HG03558 (cell line): ENCODE results near the gene RNF115.
"Not testable (repeated sequence)": the region's sequence is repeated elsewhere in the genome, so short reads cannot be mapped to it uniquely, and the experiment has no call there.

ENCODE experiments used
- ATAC-seq: cut with Tn5 transposase; IDR thresholded peaks from one replicate; pipeline ENCODE4 v1.9.1; 2021; ENCODE audit warnings: moderate number of reproducible peaks; ENCODE audit not compliant: unreplicated experiment; ENCODE audit errors: extremely low read depth

Gene RNF115

GRCh38 chr1:145828367-145829026 lies 4.6 kb upstream of the RNF115 start:
- ATAC-seq: no peak

GRCh38 chr1:145827966-145828365 lies 4.1 kb upstream of the RNF115 start:
- no peak for ATAC-seq

GRCh38 chr1:145826030-145826429 lies 2.1 kb upstream of the RNF115 start:
- no peak for ATAC-seq

DNA sequence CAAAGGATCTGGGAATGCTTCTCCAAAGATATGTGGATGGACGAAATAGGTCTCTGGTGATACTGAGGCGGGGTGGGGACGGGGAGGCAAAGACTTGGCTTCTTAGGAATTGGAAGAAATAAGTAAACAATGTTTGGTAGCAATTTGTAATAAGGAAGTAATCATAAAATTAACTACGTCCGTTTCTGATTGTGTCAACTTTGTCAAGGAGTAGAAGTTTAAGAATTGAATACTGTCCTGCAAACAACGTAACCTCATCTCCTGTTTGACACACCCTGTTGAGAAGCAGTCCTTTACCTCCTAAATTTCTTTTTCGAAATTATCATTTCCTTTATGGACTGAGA lies 576 bp upstream of the RNF115 start:
- ATAC-seq: no peak

DNA sequence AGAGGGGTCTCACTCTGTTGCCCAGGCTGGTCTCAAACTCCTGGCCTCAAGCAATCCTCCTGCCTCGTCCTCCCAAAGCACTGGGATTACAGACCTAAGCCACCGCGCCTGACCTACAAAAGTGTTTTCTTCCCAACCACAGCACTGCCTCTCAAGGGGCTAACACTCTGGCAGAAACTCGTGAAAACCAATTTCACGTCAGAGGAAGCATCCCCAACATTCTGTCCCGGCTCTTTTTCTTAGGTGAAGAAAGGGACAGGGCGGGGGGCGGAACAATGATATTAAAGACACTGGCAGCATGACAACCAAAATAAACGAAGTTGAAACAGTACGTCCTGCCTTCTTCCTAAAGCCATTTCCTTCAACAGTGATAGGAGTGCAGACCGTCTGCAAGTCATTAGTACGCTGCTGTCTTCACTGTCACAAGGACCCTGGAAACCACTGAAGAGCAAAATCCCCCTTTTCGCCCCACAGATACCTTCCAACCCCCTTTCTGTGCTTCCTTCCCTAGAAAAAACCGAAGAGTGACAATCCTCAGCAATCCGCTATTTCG lies 1.0 kb downstream of the RNF115 start:
- not testable (repeated sequence) for ATAC-seq

- ATAC-seq: not testable (repeated sequence)
Observed at GRCh38 chr1:145818095-145818494, 5.8 kb downstream of the RNF115 start.

DNA sequence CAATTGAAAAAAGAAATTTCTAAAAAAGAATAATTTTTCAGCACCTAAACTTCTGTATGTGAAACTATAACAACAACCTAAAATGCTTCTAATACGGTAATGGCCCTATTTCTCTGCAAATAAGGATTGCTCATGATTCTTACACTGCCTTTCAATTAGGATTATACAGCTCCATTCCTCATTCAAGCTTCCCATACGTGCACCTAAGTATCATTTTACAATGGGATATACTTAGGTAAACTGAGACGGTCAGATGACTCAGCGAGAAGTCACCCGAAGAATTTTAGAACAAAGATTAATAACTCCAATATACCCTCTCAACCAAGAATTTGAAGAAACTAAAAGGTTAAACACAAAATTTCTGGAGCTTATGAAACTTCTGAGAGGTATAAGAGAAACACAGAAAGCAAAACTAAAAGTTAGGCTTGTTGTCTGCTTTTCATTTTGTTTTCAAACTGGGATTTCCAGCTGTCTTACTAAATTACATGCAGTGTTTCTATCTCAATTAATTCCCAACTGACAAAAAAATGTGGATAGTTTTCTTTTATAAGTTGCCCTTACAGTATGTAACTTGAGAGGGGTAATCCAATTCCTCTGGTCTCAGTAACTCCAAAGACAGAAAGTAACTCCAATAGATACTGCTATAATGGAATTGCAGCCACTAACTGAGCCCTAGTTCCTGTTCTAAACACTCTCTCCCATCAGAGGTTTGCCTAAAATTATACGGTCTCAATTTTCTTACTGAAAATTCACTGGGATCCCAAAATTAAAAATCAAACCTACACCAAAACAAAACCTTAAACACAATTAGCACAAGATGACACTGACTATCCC lies 10.7 kb downstream of the RNF115 start:
- ATAC-seq: not testable (repeated sequence)

DNA sequence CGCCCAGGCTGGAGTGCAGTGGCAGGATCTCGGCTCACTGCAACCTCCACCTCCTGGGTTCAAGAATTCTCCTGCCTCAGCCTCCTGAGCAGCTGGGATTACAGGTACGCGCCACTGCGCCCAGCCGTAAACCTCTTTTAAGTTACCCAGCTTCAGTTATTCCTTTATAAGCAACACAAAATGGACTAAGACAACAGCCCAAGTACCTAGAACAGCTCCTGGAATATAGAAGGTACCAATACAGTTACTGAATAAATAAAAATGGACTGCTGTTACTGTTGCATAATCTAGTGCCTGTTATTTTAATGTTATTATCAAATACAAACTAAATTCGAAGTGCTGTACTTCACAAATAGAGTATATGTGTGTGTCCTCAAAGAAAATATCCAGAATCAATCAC lies 17.1 kb downstream of the RNF115 start:
- no peak for ATAC-seq

DNA sequence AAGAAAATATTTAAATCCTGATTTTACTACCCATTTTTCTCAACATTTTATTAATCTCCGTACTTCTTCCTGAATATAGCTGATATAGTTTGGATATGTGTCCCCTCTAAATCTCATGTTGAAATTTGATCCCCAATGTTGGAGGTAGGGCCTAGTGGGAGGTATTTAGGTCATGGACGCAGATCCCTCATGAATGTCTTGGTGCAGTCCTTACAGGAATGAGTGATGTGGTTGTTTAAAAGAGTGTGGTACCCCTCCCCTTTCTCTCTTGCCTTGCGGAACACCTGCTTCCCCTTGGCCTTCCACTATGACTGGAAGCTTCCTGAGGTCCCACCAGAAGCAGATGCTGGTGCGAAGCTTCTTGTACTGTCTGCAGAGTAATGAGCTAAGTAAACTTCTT lies 17.5 kb downstream of the RNF115 start:
- ATAC-seq: no peak

DNA sequence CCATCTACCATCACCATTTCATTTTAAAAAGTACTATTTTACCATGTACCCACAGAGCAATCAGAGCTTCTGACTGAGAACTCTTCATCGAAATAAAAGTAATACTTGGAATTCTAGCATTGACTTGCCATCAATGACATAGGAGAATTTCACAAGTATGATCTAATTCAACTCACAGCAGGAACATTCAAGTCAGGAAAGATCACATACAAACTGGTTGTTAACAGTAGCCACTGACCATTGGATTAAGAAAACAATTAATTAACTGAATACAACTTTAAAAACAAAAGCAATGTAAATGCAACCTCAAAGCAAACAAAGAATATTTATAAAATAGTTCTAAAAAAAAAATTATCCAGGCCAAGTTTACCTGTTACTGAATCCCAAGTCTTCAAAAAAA lies 18.8 kb downstream of the RNF115 start:
- no peak for ATAC-seq

- no peak for ATAC-seq
Observed at GRCh38 chr1:145804235-145805045, 19.5 kb downstream of the RNF115 start.

GRCh38 chr1:145799806-145800205 lies 24.1 kb downstream of the RNF115 start:
- no peak for ATAC-seq

GRCh38 chr1:145796753-145797152 lies 27.1 kb downstream of the RNF115 start:
- no peak for ATAC-seq

- ATAC-seq: no peak
Observed at GRCh38 chr1:145795257-145795881, 28.5 kb downstream of the RNF115 start.

DNA sequence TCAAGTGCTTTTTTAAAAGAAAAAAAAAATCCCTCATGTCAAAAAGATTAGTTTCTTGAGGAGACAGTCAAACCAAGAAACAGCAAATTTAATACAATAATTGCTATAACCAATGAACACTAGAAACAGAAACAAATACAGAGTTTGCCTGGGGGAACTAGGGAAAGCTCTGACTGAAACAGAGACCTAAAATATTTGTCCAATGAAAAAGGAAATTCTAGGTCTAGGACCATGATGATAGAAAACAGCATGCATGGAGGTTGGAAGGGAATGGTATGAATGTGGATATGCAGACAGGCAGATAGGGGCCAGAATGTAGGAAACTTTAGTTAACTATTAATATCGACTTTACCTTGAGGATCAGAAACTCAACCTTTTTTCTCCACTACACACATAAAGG lies 31.4 kb downstream of the RNF115 start:
- no peak for ATAC-seq

GRCh38 chr1:145791860-145792259 lies 32.0 kb downstream of the RNF115 start:
- ATAC-seq: not testable (repeated sequence)

GRCh38 chr1:145788580-145788979 lies 35.3 kb downstream of the RNF115 start:
- no peak for ATAC-seq

DNA sequence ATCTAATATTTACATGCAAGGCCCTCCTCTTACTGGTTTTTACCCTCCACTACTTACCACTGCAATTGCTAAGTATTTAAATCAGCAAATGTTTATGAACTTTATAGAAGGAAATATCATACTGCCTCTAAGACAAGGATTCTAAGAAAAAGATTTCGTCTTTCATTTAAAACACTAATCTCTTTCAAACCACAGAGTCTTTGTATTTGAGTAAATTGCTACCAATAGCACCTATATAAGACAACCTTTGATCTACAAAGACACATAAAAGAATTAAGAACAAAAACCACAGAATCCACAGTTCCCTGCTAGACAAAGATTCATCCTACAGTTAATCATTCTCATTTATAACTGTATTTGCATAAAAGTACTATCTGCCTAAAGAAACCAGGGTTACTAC lies 37.6 kb downstream of the RNF115 start:
- no peak for ATAC-seq

DNA sequence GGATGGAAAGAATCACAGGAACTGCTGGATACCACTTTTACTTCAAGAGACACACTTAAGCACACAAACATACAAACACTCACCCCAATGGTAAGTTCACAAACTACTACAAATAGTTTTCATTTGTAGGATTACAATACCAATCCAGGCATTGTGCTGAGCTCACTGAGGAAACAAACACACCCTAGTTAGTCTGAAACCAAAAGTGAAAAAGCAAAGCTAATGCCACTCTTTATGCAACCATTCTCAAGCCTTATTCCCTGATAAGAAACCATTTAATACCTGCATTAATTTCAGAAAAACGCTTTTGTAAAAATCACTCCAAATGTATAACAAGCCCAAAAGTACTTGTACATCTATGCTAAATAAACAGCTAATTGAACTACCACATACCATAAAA lies 38.3 kb downstream of the RNF115 start:
- no peak for ATAC-seq

- no peak for ATAC-seq
Observed at GRCh38 chr1:145784409-145784808, 39.5 kb downstream of the RNF115 start.
